GF-D8 (cell line): Measurements from ENCODE around the gene CRACR2B.

Source experiments
- DNase-seq: peaks from one replicate; lab custom pipeline; 2025; lab: John Stamatoyannopoulos, UW

Gene CRACR2B

GRCh38 chr11:868802-869201 is 41.1 kb downstream of the CRACR2B start:
- DNase-seq = no peak

- no peak for DNase-seq
These were observed 41.8 kb downstream of the CRACR2B start for GRCh38 chr11:869399-870126.

GRCh38 chr11:870127-870413 is 42.4 kb downstream of the CRACR2B start:
- DNase-seq = no peak

GRCh38 chr11:870418-870817 is 42.7 kb downstream of the CRACR2B start:
- DNase-seq = no peak

- no peak for DNase-seq
These were observed 43.8 kb downstream of the CRACR2B start for GRCh38 chr11:871472-871871.

GRCh38 chr11:872799-873198 is 45.1 kb downstream of the CRACR2B start:
- no peak for DNase-seq

- DNase-seq = no peak
These were observed 46.0 kb downstream of the CRACR2B start for GRCh38 chr11:873706-874105.

- DNase-seq = no peak
These were observed 47.5 kb downstream of the CRACR2B start for GRCh38 chr11:875203-875602.

- no peak for DNase-seq
These were observed 48.1 kb downstream of the CRACR2B start for GRCh38 chr11:875769-876301.

- DNase-seq = no peak
These were observed 48.8 kb downstream of the CRACR2B start for GRCh38 chr11:876545-876944.

- DNase-seq = no peak
These were observed 49.8 kb downstream of the CRACR2B start for GRCh38 chr11:877565-877964.

- no peak for DNase-seq
These were observed 52.7 kb downstream of the CRACR2B start for GRCh38 chr11:880447-880846.
